Activated B cell treated with CpG ODN at 0.5 μM for 24 hours (primary cell): ENCODE data around the gene GFPT1. TPM values are rescaled to one million over a fixed set of nuclear protein-coding genes. Genes with fewer than 3 reads are reported as not detected.

ENCODE experiments used
- ATAC-seq: fragments of 200-7000 bp; cut with Tn5 transposase; one replicate; pipeline ENCODE4 v1.10.0; 2021; ENCODE audit warnings: low read depth, mild to moderate bottlenecking, moderate library complexity
- CTCF ChIA-PET: fragments of 350-600 bp; sonication (Branson Sonifier 250); formaldehyde crosslinking; loops from one replicate; lab custom pipeline; 2021; ENCODE audit warnings: antibody characterized with exemption; lab: Charles Lee
- POLR2A ChIA-PET: fragments of 350-600 bp; sonication (Branson Sonifier 250); formaldehyde crosslinking; loops from one replicate; lab custom pipeline; 2021; ENCODE audit warnings: antibody characterized with exemption; lab: Charles Lee
- DNase-seq: peaks from one replicate; pipeline ENCODE4 v3.0.0; 2022
- H3K27ac Mint-ChIP-seq: one replicate; pipeline ENCODE4 v1.8.0; 2020; ENCODE audit warnings: mixed read lengths
- H3K27me3 Mint-ChIP-seq: one replicate; pipeline ENCODE4 v1.8.0; 2021; ENCODE audit warnings: mixed read lengths
- H3K36me3 Mint-ChIP-seq: one replicate; pipeline ENCODE4 v1.8.0; 2021; ENCODE audit warnings: low read depth, mixed read lengths
- H3K4me1 Mint-ChIP-seq: one replicate; pipeline ENCODE4 v1.8.0; 2021; ENCODE audit warnings: mixed read lengths
- H3K4me3 Mint-ChIP-seq: one replicate; pipeline ENCODE4 v1.8.0; 2020; ENCODE audit warnings: mild to moderate bottlenecking, mixed read lengths
- H3K9me3 Mint-ChIP-seq: one replicate; pipeline ENCODE4 v1.8.0; 2020; ENCODE audit warnings: mixed read lengths
- intact Hi-C: fragments of 100-400 bp; cut with micrococcal nuclease; formaldehyde crosslinking; loops from one replicate; pipeline ENCODE4 v1.15.1; 2024
- total RNA-seq: library from RNA; stranded (reverse); gene quantifications from 2 replicates; pipeline ENCODE4 v1.2.3, GENCODE V29; 2022
- TF ChIP-seq, protein P1 (sequence below): fragments of 200-600 bp; IDR thresholded peaks from one replicate; pipeline ENCODE4 v1.8.0; 2022; ENCODE audit warnings: antibody characterized with exemption, mild to moderate bottlenecking

The GFPT1 gene
- total RNA-seq, 1 donor from 2014 or later: 14.9 TPM

DNA sequence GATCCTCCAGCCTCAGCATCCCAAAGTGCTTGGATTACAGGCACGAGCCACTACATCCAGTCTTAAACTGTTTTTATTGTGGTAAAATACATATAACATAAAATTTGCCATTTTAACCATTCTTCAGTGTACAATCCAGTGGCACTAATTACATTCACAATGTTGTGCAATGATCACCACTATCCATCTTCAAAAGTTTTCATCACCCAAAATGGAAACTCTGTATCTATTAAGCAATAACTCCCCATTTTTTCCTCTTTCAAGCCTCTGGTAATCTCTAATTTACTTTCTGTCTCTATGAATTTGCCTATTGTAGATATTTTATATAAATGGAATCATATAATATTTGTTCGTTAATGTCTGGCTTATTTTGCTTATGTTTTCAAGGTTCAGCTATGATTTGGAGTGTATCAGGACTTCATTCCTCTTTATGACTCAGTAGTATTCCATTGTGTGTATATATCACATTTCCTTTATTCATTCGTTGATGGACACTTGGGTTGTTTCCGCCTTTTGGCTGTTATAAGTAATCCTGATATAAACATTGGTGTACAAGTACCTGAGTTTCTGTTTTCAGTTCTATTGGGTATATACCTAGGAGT lies 71.8 kb downstream of the GFPT1 start:
- no peak for ATAC-seq
- no peak overlapping the region for H3K4me3 Mint-ChIP-seq
- no peak for DNase-seq
- ChIA-PET CTCF (interaction anchor here (2.8 kb wide), 1 partner anchor 9 kb away, joined by 11 read pairs; no protein-coding TSS in a partner anchor), POLR2A (no interaction called here)
- no peak overlapping the region for H3K27ac Mint-ChIP-seq
- H3K36me3 Mint-ChIP-seq: peaks cover 22% of the 10 kb centered on the region
- no peaks in the 10 kb centered on the region for H3K4me1 Mint-ChIP-seq
- intact Hi-C loops: no loop called here
- H3K27me3 Mint-ChIP-seq: no peaks in the 10 kb centered on the region
- TF ChIP-seq, protein P1, sequence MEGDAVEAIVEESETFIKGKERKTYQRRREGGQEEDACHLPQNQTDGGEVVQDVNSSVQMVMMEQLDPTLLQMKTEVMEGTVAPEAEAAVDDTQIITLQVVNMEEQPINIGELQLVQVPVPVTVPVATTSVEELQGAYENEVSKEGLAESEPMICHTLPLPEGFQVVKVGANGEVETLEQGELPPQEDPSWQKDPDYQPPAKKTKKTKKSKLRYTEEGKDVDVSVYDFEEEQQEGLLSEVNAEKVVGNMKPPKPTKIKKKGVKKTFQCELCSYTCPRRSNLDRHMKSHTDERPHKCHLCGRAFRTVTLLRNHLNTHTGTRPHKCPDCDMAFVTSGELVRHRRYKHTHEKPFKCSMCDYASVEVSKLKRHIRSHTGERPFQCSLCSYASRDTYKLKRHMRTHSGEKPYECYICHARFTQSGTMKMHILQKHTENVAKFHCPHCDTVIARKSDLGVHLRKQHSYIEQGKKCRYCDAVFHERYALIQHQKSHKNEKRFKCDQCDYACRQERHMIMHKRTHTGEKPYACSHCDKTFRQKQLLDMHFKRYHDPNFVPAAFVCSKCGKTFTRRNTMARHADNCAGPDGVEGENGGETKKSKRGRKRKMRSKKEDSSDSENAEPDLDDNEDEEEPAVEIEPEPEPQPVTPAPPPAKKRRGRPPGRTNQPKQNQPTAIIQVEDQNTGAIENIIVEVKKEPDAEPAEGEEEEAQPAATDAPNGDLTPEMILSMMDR: no peak
- peaks cover 20% of the 10 kb centered on the region for H3K9me3 Mint-ChIP-seq

DNA sequence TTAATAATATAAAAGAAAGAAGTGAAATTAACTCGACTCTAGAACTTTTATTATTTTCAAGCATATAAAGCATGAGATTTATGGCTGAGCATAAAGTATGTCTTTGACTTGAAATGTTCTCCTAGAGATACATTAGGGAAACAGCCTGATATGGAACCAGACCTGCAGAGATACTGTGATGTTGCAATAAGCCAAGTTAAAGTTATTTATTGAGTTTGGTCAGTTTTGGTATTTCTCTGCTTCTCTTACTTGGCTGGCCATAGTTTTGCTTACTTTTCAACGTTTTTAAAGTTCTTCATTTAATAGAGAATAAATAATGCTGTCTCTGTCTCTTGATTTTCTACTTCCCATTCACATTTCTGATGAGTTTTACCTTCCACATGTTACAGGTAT lies 76.0 kb downstream of the GFPT1 start:
- no peak overlapping the region for H3K4me3 Mint-ChIP-seq
- ATAC-seq (no peak), DNase-seq (no peak)
- ChIA-PET POLR2A (no interaction called here), CTCF (no interaction called here)
- peaks cover 2% of the 10 kb centered on the region for H3K36me3 Mint-ChIP-seq
- H3K27me3 Mint-ChIP-seq: peaks cover 2% of the 10 kb centered on the region
- TF ChIP-seq, protein P1: no peak
- intact Hi-C loops: no loop called here
- H3K4me1 Mint-ChIP-seq: peaks cover 33% of the 10 kb centered on the region
- peaks cover 9% of the 10 kb centered on the region for H3K9me3 Mint-ChIP-seq
- H3K27ac Mint-ChIP-seq: no peak overlapping the region

DNA sequence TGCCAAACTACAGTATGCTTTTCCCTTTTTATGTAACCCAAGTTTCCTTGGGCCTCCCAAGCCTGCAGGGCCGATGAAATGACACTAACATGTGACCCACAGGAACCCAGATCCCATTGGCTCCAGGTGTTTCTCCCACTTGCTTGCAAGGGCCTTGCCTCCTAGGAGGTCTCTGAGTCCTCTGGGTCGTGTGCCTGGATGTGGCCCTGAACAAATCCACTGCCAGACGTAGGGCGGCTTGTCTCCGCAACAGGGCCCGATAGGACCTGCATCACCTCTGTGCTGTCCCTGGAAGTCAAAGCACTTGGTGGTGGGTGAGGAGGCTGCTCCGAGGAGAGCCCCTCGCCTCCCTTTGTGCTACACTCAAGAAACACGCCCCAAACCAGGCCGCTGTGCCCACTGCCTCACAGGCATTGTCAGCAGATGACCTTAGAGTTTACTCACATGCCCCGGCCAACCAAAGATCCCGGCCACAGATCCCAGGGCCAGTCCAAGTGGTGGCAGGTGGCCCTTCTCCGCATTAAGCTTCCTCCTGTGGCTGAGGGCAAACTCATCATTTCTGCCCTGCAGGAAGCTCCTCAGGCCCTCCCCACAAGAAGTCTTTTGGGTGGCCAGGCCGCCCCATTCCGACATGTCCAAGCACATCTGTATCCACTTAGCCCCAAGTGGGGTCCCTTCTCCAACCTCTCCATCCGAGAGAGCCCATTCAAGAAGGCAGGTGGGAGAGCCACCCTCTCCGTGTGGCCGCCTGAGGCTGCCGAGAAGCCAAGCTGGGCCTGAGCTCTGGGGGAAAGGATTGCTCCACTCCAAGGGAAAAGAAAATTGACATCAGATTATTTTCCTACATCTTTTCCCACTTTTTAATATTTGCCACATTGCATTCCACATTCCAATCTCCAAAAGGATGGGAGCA lies 76.7 kb downstream of the GFPT1 start:
- Mint-ChIP-seq H3K36me3 (peaks cover 2% of the 10 kb centered on the region), H3K4me1 (peaks cover 33% of the 10 kb centered on the region), H3K9me3 (peaks cover 3% of the 10 kb centered on the region), H3K27me3 (peaks cover 4% of the 10 kb centered on the region), H3K4me3 (no peak overlapping the region), H3K27ac (no peak overlapping the region)
- TF ChIP-seq, protein P1: no peak
- intact Hi-C loops: no loop called here
- no peak for DNase-seq
- ATAC-seq: no peak
- ChIA-PET CTCF (no interaction called here), POLR2A (interaction anchor here (0.6 kb wide), 1 partner anchor 85 kb away, joined by 7 read pairs; no protein-coding TSS in a partner anchor)

GRCh38 chr2:69309351-69310110 lies 77.5 kb downstream of the GFPT1 start:
- H3K4me1 Mint-ChIP-seq: peaks cover 33% of the 10 kb centered on the region
- no peak overlapping the region for H3K27ac Mint-ChIP-seq
- ATAC-seq: no peak
- H3K9me3 Mint-ChIP-seq: peaks cover 2% of the 10 kb centered on the region
- peaks cover 2% of the 10 kb centered on the region for H3K36me3 Mint-ChIP-seq
- TF ChIP-seq, protein P1: no peak
- intact Hi-C loops: no loop called here
- H3K27me3 Mint-ChIP-seq: peaks cover 10% of the 10 kb centered on the region
- POLR2A ChIA-PET: no interaction called here
- no peak overlapping the region for H3K4me3 Mint-ChIP-seq
- no peak for DNase-seq
- CTCF ChIA-PET: no interaction called here
